ENCODE results near the gene CDHR5. TPM values are rescaled to one million over a fixed set of nuclear protein-coding genes. Genes with fewer than 3 reads are reported as not detected.
"Not testable (repeated sequence)": the region's sequence is repeated elsewhere in the genome, so short reads cannot be mapped to it uniquely, and the experiment has no call there.

Gene CDHR5, protein sequence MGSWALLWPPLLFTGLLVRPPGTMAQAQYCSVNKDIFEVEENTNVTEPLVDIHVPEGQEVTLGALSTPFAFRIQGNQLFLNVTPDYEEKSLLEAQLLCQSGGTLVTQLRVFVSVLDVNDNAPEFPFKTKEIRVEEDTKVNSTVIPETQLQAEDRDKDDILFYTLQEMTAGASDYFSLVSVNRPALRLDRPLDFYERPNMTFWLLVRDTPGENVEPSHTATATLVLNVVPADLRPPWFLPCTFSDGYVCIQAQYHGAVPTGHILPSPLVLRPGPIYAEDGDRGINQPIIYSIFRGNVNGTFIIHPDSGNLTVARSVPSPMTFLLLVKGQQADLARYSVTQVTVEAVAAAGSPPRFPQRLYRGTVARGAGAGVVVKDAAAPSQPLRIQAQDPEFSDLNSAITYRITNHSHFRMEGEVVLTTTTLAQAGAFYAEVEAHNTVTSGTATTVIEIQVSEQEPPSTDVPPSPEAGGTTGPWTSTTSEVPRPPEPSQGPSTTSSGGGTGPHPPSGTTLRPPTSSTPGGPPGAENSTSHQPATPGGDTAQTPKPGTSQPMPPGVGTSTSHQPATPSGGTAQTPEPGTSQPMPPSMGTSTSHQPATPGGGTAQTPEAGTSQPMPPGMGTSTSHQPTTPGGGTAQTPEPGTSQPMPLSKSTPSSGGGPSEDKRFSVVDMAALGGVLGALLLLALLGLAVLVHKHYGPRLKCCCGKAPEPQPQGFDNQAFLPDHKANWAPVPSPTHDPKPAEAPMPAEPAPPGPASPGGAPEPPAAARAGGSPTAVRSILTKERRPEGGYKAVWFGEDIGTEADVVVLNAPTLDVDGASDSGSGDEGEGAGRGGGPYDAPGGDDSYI
- not detected in 2 replicates for total RNA-seq
- 0.83 TPM for polyA plus RNA-seq (2012)

DNA sequence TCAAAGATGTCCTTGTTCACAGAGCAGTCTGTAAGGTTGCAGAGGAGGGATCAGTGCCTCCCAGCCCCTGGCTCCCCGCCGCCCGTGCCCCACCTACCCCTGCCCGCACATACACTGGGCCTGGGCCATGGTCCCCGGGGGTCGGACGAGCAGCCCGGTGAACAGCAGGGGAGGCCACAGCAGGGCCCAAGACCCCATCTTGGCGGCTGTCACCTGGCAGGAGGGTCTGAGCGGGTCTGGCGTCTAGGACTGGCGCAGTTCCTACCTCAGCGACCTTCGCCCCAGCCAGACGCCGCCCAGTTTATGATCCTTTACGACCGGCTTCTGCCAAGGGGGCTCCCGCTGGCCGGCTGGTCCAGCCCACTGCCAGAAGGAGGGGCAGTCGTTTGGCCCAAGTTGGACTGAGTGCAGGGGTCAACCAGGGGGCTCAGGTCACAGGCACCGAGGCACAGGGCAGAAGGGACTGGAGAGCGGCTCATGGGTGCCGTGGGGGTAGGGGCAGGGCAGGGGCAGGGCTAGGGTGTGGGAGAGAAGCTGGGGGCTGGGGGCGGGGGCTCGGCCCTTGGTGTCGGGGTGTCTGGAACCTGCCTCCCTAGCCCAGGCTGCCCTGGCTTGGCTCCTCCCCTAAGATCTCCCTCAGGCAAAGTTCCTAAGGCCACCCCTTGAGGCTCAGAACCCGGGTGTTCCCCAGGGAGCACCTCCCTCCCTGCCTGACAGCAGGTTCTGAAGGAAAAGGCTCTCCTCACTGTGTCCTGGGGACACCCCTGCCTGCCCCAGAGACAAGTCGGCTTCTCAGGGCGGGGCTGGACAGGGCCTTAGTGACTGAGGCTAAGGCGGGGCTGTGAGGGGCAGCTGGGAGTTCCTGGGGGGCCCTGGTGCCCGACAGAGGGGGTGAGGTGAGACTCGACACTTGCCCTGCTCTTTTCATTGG is at the start of gene CDHR5:
Gene CDHR5 (minus strand): TSS at position 251 of the 931 bp plus-strand sequence. CDS start 53 bp downstream, at position 198.
- DNase-seq (ENCODE audit: low read depth) = no peak

DNA sequence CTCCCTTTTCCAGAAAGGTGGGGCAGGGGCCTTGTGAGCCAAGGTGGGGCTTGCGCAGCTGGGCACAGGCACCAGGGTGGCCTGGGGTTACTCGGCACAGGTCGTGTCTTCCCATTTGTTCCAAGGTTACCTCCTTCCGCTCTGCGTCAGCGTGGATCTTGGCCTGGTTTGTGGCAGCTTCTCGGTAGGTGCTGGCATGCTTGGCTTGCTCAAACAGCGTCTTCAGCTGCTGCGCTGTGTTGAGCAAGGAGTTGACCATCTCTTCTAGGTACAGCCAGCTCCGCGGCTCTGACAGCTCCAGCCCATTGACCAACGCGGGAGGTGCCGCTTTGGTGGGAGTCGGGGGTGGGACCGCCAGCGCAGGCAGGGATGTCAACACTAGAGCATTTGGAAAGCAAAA is 49.7 kb upstream of the CDHR5 start:
- DNase-seq (ENCODE audit: low read depth) = no peak

DNA sequence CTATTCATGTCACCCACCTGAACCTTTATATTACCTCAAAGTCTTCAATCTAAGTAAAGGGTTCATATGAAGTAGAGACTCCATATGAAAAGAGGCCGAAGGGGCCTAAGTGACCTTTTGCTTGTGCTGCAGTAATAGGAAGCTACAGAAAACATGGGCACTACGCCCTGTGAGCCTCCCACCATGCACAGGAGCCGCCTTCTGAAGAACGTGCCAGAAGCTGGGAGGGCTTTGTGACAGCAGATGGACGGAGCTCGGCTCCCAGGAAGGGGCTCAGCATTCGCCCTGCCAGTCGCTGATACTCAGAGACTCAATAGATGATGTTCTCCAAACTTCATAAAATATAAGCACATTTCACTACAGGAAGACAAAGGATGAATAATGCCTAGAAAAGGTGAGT is 49.1 kb upstream of the CDHR5 start:
- DNase-seq (ENCODE audit: low read depth) = no peak

DNA sequence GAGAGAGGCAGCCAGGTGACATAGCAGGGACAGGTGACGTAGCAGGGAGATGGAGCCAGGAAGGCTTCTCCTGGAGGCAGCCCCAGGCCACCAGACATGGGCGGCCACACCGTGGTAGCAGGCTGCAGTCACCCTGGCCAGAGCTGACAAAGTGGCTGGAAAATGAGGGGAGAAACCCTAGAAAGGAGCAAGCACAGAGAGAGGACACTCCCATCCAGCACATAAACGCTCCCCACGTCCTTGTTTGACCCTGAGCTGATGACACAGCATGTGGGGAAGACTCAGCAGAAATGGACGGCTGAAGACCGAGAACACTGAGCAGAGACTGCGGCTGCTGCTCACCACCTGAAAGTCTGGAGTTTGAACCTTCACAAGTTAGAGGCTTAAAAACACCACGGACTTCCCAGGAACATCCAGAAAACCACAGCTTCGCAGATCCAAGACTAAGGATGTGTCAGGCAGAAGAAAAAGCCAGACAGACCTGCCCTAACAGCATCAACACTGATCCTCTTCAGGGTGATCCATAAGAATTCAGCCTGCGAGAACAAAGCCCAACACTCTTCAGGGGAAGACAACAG is 41.0 kb upstream of the CDHR5 start:
- DNase-seq (ENCODE audit: low read depth) = peak; percentile 58

DNA sequence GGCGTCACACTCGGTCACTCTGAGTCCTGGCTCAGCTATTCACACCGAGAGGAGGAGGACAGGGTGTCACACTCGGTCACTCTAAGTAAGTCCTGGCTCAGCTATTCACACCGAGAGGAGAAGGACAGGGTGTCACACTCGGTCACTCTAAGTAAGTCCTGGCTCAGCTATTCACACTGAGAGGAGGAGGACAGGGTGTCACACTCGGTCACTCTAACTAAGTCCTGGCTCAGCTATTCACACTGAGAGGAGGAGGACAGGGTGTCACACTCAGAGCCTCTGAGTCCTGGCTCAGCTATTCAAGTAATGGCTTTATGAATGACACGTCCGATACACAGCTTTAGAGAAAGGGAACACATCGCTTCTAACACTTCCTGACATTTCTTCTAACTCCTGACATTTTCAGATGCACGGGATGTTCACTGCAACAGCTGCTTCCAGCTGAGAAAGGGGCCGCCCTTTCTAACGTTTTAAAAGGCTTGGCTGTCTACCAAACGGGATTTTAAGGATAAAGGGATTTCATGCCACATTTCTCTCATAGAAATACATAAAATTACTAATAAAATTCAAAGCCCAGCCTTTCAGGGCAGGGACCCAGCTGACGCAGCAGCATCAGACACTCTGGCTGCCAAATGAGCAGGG is 40.4 kb upstream of the CDHR5 start:
- DNase-seq (ENCODE audit: low read depth) = peak; percentile 85

DNA sequence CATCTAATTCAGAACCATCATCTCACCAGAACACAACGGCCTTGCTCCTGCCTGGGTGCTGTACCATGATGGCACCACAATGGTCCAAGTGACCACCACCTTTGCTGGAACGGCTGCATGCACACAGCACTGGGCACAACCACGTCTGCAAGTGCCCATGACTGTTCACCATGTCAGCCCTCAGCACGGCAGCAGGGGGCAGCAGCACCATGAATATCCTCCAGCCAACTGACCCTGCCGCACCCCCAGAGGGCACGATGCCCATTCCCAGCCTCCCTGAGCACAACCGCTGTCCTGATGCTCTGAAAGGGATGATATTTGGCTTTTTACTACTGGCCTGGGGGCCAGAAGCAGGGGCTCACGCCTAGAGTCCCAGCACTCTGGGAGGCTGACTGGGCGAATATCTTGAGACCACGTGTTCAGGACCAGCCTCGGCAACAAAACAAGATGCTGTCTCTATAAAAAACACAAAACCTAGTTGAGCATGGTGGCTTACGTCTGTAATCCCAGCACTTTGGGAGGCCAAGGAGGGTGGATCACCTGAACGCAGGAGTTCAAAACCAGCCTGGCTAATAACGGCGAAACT is 38.0 kb upstream of the CDHR5 start:
- DNase-seq (ENCODE audit: low read depth) = peak; percentile 61

DNA sequence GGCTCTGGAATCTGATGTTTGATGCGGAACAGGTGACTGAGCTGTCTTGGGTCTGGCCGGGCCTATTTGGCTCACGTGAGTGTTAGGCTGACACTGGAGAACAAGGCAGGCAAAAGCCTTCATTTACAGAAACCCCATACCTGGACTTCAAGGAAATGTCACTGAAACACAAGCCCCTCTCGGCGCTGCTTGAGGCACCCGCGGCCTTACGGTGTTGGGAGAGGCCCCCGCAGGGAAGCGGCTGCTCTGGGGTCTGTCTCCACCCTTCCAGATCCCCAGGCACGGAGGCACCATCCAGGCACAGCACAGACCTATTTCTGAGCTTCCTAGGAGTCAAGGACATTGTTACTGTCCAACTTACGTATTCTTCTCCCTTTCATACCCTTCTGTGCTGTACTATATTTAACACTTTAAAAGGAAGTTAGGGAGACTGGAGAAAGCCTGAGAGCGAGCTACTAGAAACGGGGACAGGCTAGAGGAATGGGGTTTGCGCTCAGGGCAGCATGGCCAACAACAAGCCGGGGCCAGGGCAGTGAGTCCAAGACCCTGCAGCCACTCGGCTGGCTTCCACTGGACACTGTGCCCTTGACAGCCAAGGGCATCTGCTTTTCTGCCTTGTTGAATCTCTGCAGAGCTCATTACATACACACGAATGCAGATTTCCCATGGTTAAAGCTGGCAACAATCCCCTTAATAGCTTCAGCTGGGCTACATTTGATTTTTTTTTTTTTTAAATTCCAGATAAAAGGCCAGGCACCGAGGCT is 36.1 kb upstream of the CDHR5 start:
- no peak for DNase-seq (ENCODE audit: low read depth)

DNA sequence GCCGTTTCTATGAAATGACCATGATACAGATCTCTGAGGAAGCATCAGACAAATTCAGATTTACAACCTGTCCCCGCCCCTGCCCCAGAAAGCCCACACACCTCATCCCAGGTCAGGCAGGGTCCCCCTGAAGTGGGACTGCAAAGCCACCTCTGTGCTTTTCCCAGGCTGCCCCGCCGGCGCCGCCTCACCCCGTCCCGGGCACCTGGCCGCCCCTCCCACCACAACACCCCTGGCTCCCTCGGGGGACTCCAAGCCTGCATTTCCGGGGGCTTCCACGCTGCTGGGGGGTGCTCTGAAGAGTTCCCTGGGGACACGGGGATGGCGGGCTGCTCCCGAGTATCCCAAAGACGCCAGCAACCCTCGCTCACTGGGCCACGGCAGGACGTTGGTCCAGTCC is 35.5 kb upstream of the CDHR5 start:
- DNase-seq (ENCODE audit: low read depth) = no peak

DNA sequence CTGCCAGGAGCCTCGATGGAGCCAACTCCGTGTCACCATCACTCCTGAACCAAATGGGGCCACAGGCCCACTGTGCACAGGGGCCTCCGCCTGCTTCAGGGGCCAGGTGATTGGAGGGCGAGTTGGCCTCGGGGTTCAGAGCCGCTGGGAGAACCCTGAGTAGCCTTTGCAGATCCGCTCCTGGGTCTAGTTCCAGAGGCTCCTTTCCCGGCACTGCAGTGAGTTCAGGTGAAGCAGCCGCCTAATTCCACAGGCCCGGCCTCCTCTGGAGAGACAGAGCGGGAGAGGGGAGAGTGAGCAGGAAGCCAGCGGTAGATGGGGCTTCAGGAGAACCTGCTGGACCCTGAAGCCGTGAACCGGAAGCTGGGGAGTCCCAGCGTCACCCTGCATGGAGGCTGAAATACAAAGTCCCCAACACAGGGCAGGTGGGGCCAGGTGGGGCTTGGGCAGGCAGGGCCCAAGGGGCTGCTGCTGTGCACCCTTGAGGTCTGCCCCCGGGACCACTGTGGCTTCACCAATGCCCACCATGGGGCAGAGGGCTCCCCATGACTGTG is 34.9 kb upstream of the CDHR5 start:
- no peak for DNase-seq (ENCODE audit: low read depth)

DNA sequence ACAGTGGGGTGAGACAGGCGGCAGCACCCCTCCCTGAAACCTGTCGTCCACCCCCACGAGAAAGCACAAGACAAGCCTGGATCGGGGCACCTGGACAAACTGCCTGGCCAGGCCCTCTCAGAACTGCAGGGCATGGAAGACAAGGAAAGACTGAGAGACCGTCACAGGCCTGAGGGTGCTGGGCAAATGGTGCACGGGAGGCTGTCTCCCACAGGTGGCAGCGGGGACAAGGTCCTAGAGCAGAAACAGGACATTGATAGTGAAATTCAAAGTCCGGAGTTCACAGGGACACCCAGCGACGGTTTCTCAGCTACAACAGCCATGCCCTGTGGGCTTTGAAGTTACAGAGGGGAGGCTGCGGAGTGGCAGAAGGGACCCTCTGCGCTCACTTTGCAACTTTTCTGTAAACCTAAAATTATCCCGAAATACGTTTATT is 33.0 kb upstream of the CDHR5 start:
- no peak for DNase-seq (ENCODE audit: low read depth)

DNA sequence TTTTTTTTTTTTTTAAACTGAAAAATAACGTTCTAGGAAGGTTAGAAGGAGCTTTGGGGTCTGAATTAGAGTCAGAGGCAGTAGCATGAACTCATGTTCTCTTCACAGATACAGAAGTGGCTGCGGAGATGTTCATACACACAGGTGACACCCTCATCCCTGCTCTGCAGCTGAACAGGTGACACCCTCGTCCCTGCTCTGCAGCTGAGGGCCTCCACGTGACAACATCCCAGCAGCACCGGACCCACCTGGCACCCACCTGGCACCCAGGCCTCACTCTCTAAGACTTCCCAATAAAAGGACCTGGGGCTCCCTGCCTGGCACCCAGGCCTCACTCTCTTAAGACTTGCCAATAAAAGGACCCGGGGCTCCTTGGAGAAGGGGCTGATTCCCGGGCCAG is 32.1 kb upstream of the CDHR5 start:
- no peak for DNase-seq (ENCODE audit: low read depth)

DNA sequence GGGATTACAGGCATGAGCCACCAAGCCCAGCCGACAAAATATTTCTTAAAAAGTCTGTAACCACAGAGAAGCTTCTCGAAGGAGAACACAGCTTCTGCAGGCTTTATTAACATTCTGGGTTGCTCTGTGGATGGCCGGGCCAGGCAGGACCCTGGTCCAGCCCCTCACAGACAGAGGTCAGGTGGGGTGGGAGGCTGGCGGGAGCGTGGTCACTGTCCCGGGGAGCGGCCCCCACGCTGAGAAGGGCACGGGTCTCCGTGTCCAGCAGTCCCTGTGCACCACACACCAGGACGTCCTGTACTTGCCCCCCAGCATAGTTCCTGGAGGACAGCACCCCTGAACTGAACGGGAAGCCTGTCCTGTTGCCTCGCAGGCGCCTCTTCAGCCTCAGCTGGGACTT is 31.7 kb upstream of the CDHR5 start:
- no peak for DNase-seq (ENCODE audit: low read depth)

DNA sequence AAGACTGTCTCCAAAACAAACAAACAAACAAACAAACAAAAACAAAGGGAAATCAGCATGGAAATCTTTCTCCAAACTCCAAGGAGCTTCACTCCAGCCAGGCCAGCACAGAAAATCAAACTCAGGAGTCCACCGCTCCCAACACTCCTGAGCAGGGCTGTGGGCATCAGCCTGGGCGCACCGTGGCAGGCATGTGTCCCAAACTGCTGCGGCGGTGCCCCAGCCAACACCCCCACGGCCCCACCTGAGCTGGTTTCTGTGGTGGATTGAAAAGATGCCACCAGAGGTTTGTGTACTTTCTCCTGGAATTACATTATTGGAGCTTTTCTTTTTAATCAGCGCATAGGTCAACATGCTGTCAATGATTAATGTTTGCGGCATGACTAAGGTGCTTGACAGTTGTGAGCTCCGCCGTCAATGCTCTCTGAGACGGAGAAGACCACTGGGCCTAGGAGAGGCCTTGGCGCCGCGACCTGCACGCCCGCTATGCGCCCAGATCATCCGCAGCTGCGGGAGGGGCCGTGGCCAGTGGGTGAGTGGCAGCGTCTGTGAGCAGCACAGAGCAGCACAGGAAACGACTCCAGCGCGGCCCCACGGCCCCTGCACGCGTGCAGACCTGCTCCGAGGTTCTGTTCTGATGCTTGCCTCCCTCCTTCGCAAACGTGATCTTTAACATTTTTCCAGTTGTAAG is 30.4 kb upstream of the CDHR5 start:
- DNase-seq (ENCODE audit: low read depth) = no peak

DNA sequence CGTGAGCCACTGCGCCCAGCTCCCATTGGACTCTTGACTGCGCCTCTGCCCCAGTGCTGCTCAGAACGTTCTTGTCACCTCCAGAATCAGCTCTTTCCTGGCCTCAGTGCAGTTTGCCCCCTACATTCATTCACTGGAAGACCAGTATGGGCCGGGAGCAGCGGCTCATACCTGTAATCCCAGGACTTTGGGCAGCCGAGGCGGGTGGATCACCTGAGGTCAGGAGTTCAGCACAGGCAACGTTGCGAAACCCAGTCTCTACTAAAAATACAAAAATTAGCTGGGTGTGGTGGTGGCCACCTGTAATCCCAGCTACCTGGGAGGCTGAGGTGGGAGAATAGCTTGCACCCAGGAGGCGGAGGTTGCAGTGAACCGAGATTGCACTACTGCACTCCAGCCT is 29.7 kb upstream of the CDHR5 start:
- DNase-seq (ENCODE audit: low read depth) = not testable (repeated sequence)

DNA sequence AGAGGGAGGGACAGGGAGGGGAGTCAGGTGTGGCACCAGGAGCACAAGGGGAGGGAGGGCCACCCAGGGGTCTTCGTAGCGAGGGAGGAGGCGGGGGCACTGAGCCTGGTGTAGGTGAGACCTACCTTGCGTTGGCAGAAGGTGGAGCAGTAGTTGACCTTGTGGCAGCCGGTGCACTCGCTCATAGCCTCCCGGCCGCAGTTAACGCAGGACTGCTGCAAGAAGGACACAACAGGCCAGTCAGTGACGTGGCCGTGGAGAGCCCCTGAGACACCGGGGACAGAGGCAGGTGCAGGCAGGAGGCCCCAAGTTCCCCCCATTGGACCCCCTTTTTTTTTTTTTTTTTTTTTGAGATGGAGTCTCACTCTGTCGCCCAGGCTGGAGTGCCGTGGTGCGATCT is 29.1 kb upstream of the CDHR5 start:
- no peak for DNase-seq (ENCODE audit: low read depth)

DNA sequence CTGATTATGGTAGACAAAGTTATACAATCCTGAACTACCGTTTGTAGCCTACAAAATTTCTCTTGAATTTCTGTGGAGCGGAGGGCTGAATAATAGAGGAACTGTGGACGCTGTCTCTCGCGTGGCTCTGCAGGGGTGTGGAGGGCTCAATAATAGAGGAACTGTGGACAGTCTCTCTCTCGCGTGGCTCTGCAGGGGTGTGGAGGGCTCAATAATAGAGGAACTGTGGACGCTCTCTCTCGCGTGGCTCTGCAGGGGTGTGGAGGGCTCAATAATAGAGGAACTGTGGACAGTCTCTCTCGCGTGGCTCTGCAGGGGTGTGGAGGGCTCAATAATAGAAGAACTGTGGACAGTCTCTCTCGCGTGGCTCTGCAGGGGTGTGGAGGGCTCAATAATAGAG is 28.4 kb upstream of the CDHR5 start:
- not testable (repeated sequence) for DNase-seq (ENCODE audit: low read depth)

DNA sequence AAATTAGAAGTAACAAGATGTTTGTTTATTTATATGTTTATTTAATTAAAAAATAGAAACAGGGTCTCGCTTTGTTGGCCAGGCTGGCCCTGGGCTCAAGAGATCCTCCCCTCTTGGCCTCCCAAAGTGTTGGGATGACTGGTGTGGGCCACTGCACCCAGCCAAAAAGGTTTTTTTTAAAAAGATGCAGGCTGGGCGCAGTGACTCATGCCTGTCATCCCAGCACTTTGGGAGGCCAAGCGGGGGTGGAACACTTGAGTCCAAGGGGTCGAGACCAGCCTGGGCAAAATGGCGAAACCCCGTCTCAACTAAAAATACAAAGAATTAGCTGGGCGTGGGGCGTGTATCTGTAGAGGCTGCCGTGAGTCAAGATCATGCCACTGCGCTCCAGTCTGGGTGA is 25.7 kb upstream of the CDHR5 start:
- peak; percentile 26 for DNase-seq (ENCODE audit: low read depth)

DNA sequence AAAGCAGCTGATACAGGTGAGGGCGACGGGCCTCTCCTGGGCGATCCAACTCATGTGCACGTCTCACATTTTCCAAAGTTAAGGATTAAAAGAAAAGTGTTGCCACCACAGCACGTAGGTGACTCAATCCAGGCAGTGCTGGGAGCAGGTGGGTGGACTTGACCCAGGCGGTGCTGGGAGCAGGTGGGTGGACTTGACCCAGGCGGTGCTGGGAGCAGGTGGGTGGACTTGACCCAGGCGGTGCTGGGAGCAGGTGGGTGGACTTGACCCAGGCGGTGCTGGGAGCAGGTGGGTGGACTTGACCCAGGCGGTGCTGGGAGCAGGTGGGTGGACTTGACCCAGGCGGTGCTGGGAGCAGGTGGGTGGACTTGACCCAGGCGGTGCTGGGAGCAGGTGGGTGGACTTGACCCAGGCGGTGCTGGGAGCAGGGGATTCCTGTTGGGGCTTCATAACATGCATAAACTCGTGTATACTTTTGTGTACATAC is 23.0 kb upstream of the CDHR5 start:
- DNase-seq (ENCODE audit: low read depth) = not testable (repeated sequence)
